Measurements from ENCODE around the gene KRTAP3-3.

The KRTAP3-3 gene

GRCh38 chr17:40951011-40951622 is 42.8 kb downstream of the KRTAP3-3 start:
- no peak for TF ChIP-seq CTCF (IDR thresholded peaks at IDR 0.05; ENCODE audit: low read depth, low read length)

GRCh38 chr17:40950176-40950575 is 43.8 kb downstream of the KRTAP3-3 start:
- H3K4me3 ChIP-seq (ENCODE audit: low read depth, low read length): no peak overlapping the region
- no peak for TF ChIP-seq CTCF (IDR thresholded peaks at IDR 0.05; ENCODE audit: low read depth, low read length)

More at GRCh38 chr17:40951011-40951622, 42.8 kb downstream of the KRTAP3-3 start:
- H3K4me3 ChIP-seq (ENCODE audit: low read depth, low read length): no peak overlapping the region

GRCh38 chr17:40949418-40949817 is 44.5 kb downstream of the KRTAP3-3 start:
- TF ChIP-seq CTCF (IDR thresholded peaks at IDR 0.05; ENCODE audit: low read depth, low read length): no peak
- H3K4me3 ChIP-seq (ENCODE audit: low read depth, low read length): no peak overlapping the region

DNA sequence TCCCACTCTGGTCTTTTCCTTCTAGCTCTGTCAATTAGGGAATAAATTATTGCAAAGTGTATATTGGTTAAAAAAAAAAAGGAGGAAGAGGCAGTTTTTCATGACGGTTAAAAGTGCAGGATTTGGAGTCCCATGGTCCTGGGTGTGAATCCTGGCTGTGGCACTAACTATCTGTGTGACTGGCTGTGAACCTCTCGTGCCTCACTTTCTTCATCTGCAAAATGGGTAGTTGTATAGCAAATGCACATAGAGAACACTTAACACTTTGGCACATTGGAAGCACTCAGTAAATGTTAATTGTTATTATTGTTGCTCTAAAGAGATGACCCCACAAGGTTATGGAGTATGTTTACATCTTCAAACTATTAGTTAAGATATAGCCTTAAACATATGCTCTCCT is 46.0 kb downstream of the KRTAP3-3 start:
- TF ChIP-seq CTCF (IDR thresholded peaks at IDR 0.05; ENCODE audit: low read depth, low read length): no peak

GRCh38 chr17:40945414-40945813 is 48.5 kb downstream of the KRTAP3-3 start:
- no peak overlapping the region for H3K4me3 ChIP-seq (ENCODE audit: low read depth, low read length)
- TF ChIP-seq CTCF (IDR thresholded peaks at IDR 0.05; ENCODE audit: low read depth, low read length): no peak

More for the DNA sequence above, 46.0 kb downstream of the KRTAP3-3 start:
- no peak overlapping the region for H3K4me3 ChIP-seq (ENCODE audit: low read depth, low read length)

GRCh38 chr17:40944531-40944930 is 49.4 kb downstream of the KRTAP3-3 start:
- TF ChIP-seq CTCF (IDR thresholded peaks at IDR 0.05; ENCODE audit: low read depth, low read length): no peak
- no peak overlapping the region for H3K4me3 ChIP-seq (ENCODE audit: low read depth, low read length)

All from WI38 (cell line).